HG03469 (cell line): ENCODE measurements around the gene PEX10.

ENCODE experiments used
- ATAC-seq: cut with Tn5 transposase; IDR thresholded peaks from one replicate; pipeline ENCODE4 v1.9.1; 2021; ENCODE audit warnings: mild to moderate bottlenecking, moderate library complexity, moderate number of reproducible peaks; ENCODE audit not compliant: unreplicated experiment

PEX10 gene

DNA sequence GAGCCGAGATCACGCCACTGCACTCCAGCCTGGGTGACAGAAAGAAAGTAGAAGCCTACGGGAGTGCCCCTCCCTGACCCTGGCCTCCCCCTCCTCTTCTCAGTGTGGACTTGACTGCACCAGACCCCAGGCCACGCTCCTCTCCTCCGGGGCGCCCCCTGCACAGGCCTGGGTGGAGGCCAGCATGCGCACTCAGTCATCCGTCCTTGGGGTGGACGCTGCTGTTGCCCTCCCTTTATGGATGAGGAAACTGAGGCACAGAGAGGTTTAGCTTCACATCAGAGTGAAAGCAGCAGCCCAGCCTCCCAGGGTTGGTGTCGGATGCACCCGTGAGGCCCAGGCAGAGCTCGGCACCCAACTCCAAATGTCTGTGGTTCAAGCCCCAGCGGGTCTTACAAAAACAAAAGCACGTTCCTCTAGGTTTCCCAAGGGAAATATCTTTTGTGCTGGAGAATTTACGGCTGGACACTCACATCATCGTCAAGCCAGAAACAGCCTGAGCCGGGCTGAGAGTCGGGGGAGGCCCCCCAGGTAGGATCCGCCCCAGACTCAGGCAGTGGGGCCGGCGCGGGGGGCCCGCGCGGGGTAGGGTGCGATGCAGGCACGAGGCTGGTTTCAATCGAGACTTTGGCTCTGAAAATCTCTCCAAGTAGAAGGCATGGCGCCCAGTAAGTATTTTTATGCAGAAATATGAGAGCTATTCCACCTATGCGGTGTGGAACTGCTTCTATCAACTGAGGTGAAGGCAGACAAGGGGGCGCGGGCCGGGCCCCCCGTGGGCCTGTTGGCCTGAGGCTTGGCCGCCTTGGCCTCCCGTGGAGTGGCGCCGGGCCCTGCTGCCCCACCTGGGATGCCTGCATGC lies 57.6 kb downstream of the PEX10 start:
- no peak for ATAC-seq
